GM21723 (cell line): ENCODE results near the gene CCDC69.
A peak's percentile ranks its signal among the peaks of the same experiment; 100 is the strongest.
"Not testable (repeated sequence)": the region's sequence is repeated elsewhere in the genome, so short reads cannot be mapped to it uniquely, and the experiment has no call there.

Experiments used
- ATAC-seq: cut with Tn5 transposase; IDR thresholded peaks from one replicate; pipeline ENCODE4 v1.9.1; 2021; ENCODE audit warnings: mild to moderate bottlenecking, moderate library complexity; ENCODE audit not compliant: unreplicated experiment

The CCDC69 gene

DNA sequence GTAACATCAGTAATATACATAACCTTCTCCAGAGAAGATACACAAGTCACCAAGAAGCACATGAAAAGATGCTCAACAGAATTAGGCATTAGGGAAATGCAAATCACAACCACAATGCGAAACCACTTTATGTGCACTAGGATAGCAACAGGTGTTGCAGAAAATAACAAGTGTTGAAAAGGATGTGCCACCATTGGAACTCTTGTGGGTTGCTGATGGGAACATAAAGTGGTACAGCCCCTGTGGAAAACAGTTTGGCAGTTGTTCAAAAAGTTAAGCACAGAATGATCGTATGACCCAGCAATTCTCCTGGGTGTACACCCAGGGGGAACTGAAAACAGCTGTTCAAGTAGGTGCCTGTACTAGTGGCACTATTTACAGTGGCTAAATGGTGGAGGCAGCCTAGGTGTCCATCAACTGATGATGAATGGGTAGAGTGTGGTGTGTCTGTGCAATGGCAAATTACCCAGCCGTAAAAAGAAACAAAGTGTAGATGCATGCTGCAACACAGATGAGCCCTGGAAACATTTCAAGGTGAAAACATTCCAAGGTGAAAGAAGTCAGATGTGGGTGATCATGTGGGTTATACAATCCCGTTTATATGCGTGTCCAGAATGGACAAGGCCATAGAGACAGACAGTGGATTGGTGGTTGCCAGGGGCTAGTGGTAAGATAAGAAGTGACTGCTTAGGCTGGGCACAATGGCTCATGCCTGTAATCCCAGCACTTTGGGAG lies 27.2 kb downstream of the CCDC69 start:
- ATAC-seq: peak; percentile 95

DNA sequence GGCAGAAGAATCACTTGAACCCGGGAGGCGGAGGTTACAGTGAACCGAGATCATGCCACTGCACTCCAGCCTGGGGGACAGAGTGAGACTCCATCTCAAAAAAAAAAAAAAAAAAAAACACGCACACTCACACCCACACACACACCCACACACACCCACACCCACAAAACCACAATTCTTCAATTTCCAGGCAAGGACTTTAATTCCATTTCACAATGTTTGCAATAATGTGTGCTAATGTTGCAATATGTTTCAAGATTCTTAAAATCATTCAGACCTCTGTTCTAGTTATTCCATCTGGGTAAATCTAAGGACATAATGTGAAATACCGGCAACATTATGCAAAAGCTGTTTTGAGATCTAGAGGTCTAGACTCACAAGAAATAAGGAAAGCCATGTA lies 28.3 kb downstream of the CCDC69 start:
- no peak for ATAC-seq

GRCh38 chr5:151192626-151193025 lies 31.3 kb downstream of the CCDC69 start:
- no peak for ATAC-seq

GRCh38 chr5:151191661-151192060 lies 32.2 kb downstream of the CCDC69 start:
- no peak for ATAC-seq

- no peak for ATAC-seq
Measured at GRCh38 chr5:151189151-151189550, 34.7 kb downstream of the CCDC69 start.

DNA sequence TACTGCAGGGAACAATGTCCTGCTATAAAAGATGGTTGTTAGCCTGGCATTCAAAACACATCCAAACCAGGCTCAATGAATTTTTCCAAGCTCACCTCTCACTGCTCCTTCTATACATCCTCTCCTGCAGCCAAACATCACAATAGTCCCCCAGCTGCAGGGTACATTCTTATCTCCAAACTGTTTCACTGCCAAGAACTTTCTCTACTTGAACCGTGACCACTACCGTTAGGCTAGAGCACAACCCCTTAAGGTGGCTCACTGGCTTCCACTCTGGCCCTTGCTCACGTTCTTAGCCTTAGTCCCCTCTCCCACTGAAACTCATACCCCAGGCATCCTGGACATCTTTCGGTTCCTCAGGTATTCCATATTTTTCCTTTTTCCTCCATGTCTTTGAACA lies 37.4 kb downstream of the CCDC69 start:
- no peak for ATAC-seq

DNA sequence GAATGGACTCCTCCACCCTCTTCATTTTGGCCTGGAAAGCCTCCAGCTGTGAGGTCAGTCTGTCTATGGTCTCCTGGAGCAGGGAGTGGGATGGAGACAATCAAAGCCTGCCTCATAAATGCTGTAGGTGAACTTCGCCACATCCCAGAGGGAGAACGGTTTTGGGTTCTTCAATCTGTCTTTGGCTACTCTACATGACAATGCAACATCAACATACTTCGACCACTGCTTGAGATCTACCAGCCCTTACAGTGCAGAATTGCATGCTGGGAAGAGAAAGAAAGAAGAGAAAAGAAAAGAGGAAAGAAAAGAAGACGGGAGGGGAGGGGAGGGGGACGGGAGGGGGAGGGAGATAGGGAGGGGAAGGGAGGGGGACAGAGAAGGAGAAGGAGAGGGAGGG lies 37.8 kb downstream of the CCDC69 start:
- ATAC-seq: no peak

GRCh38 chr5:151184316-151185042 lies 39.4 kb downstream of the CCDC69 start:
- ATAC-seq: no peak

GRCh38 chr5:151183456-151184245 lies 40.2 kb downstream of the CCDC69 start:
- ATAC-seq: no peak

DNA sequence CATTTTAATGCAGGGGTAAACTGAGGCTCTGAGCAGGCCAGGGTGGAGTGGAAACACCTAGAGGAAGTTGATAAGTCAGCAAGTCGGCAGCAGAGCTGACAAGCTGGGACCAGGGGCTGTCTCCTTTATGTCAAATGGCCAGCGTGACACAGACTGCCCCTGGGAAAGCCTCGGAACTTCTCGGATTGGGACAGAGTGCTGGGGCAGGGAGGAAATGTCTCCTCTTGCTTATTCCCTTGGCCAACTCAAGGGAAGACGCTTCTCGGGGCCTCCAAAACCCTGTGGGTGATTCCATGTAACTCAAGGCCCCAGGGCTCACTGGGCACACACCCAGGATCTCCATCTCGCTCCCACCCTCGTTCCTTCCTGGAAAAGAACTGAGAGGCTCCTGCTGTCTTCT lies 40.9 kb downstream of the CCDC69 start:
- no peak for ATAC-seq

GRCh38 chr5:151182524-151182900 lies 41.4 kb downstream of the CCDC69 start:
- no peak for ATAC-seq

DNA sequence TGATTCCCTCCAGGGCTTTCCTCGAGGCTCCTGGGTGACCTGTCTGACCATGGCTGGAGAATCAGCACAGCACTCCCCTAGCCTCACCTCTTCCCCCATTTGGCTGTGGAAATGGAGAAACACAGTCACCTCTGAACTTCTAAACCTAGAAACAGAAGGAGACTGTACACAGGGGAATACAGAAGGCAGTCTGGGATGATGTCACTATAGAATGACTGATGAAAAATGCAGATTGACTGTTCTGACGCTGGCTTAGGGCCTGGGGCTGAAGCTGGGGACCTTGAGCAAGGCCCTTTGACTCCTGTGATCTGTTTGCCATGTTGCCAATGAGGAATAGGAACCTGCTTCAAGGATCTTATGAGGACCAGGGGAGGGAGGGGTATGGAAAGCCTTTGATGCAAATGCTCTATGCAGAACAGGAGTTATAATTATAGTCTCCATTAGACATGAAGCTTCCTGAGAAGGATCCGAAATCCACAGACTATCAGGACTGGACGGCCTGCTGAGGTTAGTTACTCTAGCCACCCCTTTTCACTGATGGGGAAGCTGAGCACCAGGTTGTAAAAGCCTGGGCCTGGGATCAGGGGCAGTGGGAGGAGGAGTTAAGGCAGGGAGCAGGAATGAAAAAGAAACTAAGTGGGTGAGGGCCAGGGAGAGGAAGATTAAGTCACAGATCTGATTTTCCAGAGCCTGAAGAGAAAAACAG lies 41.9 kb downstream of the CCDC69 start:
- no peak for ATAC-seq

DNA sequence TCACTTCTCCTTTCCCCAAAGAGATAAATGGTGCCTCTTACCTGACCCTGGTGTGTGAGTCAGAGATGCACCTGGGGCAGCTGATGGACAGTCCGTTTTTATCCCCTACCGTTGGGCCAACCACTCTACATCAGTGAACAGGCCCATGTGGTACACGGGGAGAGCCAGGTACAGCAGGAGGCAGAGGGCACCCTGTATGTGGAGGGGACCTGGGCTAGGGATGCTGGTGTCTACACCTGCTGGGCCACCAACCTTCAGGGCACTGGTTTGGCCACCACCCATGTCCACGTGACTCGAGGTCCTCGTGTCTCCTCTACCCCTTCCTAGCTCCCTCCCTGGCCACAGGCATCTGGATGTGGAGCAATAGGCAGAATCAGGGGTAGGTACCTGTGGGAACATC lies 43.6 kb downstream of the CCDC69 start:
- no peak for ATAC-seq

DNA sequence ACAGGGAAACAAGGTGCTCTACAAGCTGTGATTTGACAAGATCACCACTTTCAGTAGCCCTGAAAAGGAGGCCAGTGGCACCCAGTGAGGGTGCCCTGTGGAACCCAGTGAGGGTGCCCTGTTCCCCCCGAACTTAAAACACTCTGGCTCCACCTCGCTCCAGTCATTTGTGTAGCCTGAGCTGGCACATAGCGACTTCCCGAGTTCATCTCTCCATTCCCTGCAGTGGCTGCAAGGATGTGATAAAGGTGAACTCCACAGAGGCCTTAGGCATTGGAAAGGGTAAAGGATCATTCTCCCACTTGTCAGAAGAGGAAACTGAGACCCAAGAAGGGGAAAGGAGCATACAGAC lies 44.4 kb downstream of the CCDC69 start:
- no peak for ATAC-seq

- no peak for ATAC-seq
Measured at GRCh38 chr5:151178777-151179488, 45.0 kb downstream of the CCDC69 start.

DNA sequence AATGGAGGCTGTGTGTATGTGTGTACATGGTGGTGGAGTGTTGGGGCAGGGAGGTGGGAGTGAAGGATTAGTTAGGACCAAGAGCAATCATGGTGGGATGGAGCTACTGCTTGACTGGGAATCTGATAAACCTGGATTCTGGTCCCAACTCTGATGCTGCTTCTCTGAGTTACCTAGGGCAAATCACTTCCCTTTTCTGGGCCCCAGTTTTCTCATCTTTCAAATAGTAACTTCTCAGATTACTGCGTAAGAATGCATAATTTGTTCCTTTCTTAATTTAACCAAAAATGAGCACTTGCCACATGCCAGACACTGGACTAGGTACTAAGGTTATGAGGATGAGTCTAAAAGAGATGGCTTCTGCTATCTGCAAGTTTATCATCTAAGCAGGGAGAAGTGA lies 45.5 kb downstream of the CCDC69 start:
- no peak for ATAC-seq

- not testable (repeated sequence) for ATAC-seq
Measured at GRCh38 chr5:151176268-151176667, 47.6 kb downstream of the CCDC69 start.

DNA sequence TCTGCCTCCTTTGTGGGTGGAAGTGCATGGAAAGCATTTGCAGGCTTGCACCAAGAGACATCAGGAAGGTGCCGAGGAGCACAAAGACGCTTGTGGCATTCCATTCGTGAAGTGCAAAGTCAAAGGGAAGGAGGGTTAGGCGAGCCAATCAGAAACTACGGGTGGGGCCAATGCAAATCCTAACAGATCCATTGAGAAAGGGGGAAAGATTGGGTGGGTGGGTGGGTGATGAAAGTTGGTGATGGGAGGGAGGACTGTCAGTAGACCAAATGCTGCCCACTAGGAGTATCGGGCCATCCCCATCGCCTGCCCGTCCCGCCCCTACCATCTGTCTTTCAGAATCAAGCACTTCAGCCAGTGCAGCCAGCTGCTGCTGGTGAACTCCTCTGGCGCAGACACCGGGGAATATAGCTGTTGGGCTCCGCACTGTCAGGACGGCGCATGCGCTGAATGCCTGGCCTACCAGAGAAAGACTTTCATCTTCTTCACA lies 49.2 kb downstream of the CCDC69 start:
- no peak for ATAC-seq

DNA sequence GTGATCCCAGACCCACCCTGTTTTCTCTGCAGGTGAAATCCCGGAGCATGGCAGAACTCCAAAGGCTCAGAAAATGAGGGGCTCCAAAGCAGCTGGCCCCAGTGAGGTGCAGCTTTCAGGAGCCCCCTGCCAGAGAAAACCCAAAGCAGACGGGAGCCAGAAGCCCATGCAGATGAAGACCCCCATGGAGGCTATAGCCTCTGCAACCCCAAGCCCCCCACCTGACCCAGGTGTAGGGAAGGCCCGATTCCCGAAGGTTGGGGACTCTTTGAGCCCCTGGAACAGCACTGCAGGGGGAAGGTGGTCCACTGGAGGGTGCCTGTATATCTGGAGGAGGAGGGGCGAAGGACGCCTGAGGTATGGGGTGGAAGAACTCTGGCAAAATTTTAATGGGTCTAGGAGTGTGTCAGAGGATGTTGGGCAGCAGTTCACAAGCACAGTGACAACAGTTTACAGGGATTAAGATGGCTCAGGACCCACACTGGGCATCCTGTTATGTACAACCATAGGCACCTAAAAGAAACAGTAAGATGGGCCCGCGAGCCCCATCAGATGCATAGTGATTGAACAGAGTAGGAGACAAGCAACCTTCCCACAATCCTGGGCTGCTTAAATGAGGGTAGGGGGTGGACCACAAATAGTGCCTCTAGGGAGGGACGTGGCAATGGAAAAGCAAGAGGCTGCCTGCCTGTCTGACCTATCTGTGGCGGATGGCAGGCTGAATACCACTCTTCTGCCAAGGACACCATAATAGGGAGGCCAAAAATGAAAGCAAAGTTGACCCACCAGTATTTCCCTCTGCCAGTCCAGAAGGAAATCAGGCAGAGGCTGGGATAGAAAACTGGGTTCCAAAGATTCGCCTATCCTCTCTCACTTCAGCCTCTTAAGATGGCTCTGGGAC lies 49.9 kb downstream of the CCDC69 start:
- ATAC-seq: no peak
